Astrocyte of the spinal cord (primary cell): ENCODE results near the gene EFNB1.

Experiments
- DNase-seq: peaks from one replicate; pipeline ENCODE4 v3.0.0; 2011; ENCODE audit warnings: low read depth, low spot score
- H3K4me3 ChIP-seq: 2 replicates; pipeline ENCODE4 v1.5.1; 2011; ENCODE audit warnings: low read depth, mild to moderate bottlenecking, low read length, moderate library complexity
- in situ Hi-C: cut with HindIII; loops from 2 replicates; pipeline ENCODE4 v1.10.0; 2017; ENCODE audit warnings: low sequenced_read_pairs
- TF ChIP-seq, protein P1 (sequence below): IDR thresholded peaks from 2 replicates; pipeline ENCODE4 v1.5.1; 2012; ENCODE audit warnings: low read depth, mild to moderate bottlenecking, low read length, inconsistent platforms

Gene EFNB1

GRCh38 chrX:68851082-68851481 lies 22.3 kb downstream of the EFNB1 start:
- H3K4me3 ChIP-seq = no peak overlapping the region
- DNase-seq = no peak
- TF ChIP-seq, protein P1, sequence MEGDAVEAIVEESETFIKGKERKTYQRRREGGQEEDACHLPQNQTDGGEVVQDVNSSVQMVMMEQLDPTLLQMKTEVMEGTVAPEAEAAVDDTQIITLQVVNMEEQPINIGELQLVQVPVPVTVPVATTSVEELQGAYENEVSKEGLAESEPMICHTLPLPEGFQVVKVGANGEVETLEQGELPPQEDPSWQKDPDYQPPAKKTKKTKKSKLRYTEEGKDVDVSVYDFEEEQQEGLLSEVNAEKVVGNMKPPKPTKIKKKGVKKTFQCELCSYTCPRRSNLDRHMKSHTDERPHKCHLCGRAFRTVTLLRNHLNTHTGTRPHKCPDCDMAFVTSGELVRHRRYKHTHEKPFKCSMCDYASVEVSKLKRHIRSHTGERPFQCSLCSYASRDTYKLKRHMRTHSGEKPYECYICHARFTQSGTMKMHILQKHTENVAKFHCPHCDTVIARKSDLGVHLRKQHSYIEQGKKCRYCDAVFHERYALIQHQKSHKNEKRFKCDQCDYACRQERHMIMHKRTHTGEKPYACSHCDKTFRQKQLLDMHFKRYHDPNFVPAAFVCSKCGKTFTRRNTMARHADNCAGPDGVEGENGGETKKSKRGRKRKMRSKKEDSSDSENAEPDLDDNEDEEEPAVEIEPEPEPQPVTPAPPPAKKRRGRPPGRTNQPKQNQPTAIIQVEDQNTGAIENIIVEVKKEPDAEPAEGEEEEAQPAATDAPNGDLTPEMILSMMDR = no peak
- in situ Hi-C loops = no loop called here

GRCh38 chrX:68852046-68852445 lies 23.2 kb downstream of the EFNB1 start:
- DNase-seq = no peak
- in situ Hi-C loops = no loop called here
- no peak overlapping the region for H3K4me3 ChIP-seq
- TF ChIP-seq, protein P1 = no peak

DNA sequence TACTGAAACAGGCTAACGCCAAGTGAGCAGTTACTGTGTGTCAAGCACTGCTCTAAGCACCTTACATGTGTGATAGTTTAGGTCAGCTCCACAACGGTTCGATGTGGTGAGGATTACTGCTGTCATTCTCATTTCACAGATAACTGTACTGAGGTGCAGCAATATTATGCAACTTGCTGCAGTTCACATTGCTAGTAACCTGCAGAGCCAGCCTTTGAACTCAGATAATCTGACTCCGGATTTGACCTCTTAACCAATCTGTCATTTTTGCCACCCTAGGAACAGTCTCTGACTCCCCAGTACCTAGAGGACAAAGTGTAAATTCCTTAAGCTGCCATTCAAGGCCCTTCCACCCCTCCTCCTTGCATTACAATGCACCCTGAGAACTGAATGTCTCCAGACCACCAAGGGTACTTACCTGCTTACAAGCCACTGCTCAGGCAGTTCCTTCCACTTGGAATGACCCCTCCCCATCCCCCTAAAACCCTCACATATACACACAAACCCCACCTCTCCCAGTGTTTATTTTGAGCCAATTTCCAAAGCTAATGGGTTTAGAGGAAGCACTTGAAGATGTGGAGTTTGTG lies 24.9 kb downstream of the EFNB1 start:
- no peak for DNase-seq
- TF ChIP-seq, protein P1 = no peak
- no peak overlapping the region for H3K4me3 ChIP-seq
- in situ Hi-C loops = no loop called here

GRCh38 chrX:68865300-68865699 lies 36.5 kb downstream of the EFNB1 start:
- TF ChIP-seq, protein P1 = no peak
- H3K4me3 ChIP-seq = no peak overlapping the region
- in situ Hi-C loops = no loop called here
- no peak for DNase-seq

DNA sequence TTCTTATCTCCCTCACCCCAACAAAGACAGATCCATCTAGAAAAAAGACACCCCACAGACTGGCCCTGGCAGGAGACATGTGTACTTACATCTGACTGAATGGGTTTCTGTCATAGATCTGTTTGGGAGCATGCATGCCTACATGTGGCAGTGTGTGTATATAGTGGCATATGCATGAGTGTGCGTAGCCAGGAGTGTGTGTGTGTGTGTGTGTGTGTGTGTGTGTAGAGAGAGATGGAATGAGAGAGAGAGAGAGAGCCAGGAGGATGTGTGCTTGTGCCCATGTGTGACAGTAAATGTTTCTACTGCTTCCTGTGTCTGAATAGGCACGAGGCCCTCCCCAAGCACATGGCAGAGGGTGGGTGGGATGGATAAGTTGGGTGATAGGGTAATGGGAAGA lies 37.1 kb downstream of the EFNB1 start:
- in situ Hi-C loops = no loop called here
- no peak for DNase-seq
- H3K4me3 ChIP-seq = no peak overlapping the region
- TF ChIP-seq, protein P1 = no peak

GRCh38 chrX:68867458-68868112 lies 38.8 kb downstream of the EFNB1 start:
- peak; percentile 7 for DNase-seq
- TF ChIP-seq, protein P1 = no peak
- H3K4me3 ChIP-seq = no peak overlapping the region
- in situ Hi-C loops = no loop called here
